ENCODE results near the gene FAM186B. TPM values are rescaled to one million over a fixed set of nuclear protein-coding genes. Genes with fewer than 3 reads are reported as not detected.

FAM186B gene
- total and polyA plus RNA-seq, 2 of the 13 experiments (the other 11 are each of a cell fraction or from before 2014, with no cell fraction given), result 0.07 to 0.20 TPM

DNA sequence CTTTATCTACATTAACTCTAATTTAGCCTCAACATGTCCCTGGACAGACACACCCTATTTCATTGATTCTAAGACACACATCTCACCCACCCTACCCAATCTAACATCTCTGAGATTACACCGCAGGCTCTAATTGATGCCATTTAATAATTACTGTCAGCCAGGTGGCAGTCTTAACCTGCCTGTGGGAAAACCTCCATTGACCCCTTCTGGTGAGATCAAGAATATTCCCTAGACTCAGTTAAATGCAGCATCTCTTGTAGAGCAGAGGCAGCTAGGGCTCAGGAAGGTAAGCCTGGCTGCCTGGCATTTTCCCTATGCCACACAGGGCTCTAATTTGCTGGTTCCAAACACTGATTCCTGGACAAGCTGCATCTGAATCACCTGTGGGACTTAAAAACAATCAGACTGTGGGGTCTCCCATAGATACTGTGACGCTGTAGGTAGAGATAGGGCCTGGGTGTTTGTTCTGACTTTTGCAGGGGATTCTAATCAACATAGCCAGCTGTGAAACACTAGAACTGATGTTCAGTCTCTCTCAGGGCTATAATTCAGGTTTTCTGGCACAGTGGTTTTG, 51.8 kb downstream of the FAM186B start (continued):
- TF ChIP-seq ZNF567 (CRISPR knock-in tag; IDR thresholded peaks at IDR 0.05; ENCODE audit: borderline replicate concordance), result no peak
- no peak for TF ChIP-seq KLF15 (CRISPR knock-in tag; IDR thresholded peaks at IDR 0.05; ENCODE audit: borderline replicate concordance)
- no peak for TF ChIP-seq RNF2 (conservative IDR thresholded peaks at IDR 0.05; ENCODE audit: low read depth)
- no peak for TF ChIP-seq HDAC2 (CRISPR knock-in tag; IDR thresholded peaks at IDR 0.05)
- TF ChIP-seq, protein P1, sequence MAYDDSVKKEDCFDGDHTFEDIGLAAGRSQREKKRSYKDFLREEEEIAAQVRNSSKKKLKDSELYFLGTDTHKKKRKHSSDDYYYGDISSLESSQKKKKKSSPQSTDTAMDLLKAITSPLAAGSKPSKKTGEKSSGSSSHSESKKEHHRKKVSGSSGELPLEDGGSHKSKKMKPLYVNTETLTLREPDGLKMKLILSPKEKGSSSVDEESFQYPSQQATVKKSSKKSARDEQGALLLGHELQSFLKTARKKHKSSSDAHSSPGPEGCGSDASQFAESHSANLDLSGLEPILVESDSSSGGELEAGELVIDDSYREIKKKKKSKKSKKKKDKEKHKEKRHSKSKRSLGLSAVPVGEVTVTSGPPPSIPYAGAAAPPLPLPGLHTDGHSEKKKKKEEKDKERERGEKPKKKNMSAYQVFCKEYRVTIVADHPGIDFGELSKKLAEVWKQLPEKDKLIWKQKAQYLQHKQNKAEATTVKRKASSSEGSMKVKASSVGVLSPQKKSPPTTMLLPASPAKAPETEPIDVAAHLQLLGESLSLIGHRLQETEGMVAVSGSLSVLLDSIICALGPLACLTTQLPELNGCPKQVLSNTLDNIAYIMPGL (CRISPR knock-in tag; IDR thresholded peaks at IDR 0.05; ENCODE audit: borderline replicate concordance in 1 of 2, low read depth in 1 of 2), result 0 out of 4 replicates have a peak, but pooled peaks of 1 of the 2 experiments have one; percentile 22
- no peak for TF ChIP-seq MYC (CRISPR knock-in tag; IDR thresholded peaks at IDR 0.05; ENCODE audit: borderline replicate concordance)
- TF ChIP-seq ZNF180 (CRISPR knock-in tag; IDR thresholded peaks at IDR 0.05; ENCODE audit: borderline replicate concordance, low read depth), result no peak
- TF ChIP-seq U2AF1 (optimal IDR thresholded peaks at IDR 0.05; ENCODE audit: low read depth, low read length), result no peak
- TF ChIP-seq ZNF331 (CRISPR knock-in tag; IDR thresholded peaks at IDR 0.05), result no peak
- TF ChIP-seq KDM2A (CRISPR knock-in tag; IDR thresholded peaks at IDR 0.05; ENCODE audit: borderline replicate concordance, low read depth), result no peak
- peak; percentile 82 for TF ChIP-seq MIXL1 (CRISPR knock-in tag; IDR thresholded peaks at IDR 0.05)
- 0 out of 2 replicates have a peak, but pooled peaks have one; percentile 23 for TF ChIP-seq MXD4 (CRISPR knock-in tag; IDR thresholded peaks at IDR 0.05)
- TF ChIP-seq, protein P2, sequence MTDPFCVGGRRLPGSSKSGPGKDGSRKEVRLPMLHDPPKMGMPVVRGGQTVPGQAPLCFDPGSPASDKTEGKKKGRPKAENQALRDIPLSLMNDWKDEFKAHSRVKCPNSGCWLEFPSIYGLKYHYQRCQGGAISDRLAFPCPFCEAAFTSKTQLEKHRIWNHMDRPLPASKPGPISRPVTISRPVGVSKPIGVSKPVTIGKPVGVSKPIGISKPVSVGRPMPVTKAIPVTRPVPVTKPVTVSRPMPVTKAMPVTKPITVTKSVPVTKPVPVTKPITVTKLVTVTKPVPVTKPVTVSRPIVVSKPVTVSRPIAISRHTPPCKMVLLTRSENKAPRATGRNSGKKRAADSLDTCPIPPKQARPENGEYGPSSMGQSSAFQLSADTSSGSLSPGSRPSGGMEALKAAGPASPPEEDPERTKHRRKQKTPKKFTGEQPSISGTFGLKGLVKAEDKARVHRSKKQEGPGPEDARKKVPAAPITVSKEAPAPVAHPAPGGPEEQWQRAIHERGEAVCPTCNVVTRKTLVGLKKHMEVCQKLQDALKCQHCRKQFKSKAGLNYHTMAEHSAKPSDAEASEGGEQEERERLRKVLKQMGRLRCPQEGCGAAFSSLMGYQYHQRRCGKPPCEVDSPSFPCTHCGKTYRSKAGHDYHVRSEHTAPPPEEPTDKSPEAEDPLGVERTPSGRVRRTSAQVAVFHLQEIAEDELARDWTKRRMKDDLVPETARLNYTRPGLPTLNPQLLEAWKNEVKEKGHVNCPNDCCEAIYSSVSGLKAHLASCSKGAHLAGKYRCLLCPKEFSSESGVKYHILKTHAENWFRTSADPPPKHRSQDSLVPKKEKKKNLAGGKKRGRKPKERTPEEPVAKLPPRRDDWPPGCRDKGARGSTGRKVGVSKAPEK (CRISPR knock-in tag; IDR thresholded peaks at IDR 0.05; ENCODE audit: borderline replicate concordance), result no peak
- TF ChIP-seq, protein P3, sequence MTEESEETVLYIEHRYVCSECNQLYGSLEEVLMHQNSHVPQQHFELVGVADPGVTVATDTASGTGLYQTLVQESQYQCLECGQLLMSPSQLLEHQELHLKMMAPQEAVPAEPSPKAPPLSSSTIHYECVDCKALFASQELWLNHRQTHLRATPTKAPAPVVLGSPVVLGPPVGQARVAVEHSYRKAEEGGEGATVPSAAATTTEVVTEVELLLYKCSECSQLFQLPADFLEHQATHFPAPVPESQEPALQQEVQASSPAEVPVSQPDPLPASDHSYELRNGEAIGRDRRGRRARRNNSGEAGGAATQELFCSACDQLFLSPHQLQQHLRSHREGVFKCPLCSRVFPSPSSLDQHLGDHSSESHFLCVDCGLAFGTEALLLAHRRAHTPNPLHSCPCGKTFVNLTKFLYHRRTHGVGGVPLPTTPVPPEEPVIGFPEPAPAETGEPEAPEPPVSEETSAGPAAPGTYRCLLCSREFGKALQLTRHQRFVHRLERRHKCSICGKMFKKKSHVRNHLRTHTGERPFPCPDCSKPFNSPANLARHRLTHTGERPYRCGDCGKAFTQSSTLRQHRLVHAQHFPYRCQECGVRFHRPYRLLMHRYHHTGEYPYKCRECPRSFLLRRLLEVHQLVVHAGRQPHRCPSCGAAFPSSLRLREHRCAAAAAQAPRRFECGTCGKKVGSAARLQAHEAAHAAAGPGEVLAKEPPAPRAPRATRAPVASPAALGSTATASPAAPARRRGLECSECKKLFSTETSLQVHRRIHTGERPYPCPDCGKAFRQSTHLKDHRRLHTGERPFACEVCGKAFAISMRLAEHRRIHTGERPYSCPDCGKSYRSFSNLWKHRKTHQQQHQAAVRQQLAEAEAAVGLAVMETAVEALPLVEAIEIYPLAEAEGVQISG (CRISPR knock-in tag; IDR thresholded peaks at IDR 0.05), result no peak
- TF ChIP-seq STAG1 (CRISPR knock-in tag; IDR thresholded peaks at IDR 0.05), result peak; percentile 76
- TF ChIP-seq ZFP36L2 (CRISPR knock-in tag; IDR thresholded peaks at IDR 0.05), result no peak
- TF ChIP-seq, protein P4, sequence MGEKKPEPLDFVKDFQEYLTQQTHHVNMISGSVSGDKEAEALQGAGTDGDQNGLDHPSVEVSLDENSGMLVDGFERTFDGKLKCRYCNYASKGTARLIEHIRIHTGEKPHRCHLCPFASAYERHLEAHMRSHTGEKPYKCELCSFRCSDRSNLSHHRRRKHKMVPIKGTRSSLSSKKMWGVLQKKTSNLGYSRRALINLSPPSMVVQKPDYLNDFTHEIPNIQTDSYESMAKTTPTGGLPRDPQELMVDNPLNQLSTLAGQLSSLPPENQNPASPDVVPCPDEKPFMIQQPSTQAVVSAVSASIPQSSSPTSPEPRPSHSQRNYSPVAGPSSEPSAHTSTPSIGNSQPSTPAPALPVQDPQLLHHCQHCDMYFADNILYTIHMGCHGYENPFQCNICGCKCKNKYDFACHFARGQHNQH (CRISPR knock-in tag; IDR thresholded peaks at IDR 0.05), result no peak
- TF ChIP-seq, protein P5, sequence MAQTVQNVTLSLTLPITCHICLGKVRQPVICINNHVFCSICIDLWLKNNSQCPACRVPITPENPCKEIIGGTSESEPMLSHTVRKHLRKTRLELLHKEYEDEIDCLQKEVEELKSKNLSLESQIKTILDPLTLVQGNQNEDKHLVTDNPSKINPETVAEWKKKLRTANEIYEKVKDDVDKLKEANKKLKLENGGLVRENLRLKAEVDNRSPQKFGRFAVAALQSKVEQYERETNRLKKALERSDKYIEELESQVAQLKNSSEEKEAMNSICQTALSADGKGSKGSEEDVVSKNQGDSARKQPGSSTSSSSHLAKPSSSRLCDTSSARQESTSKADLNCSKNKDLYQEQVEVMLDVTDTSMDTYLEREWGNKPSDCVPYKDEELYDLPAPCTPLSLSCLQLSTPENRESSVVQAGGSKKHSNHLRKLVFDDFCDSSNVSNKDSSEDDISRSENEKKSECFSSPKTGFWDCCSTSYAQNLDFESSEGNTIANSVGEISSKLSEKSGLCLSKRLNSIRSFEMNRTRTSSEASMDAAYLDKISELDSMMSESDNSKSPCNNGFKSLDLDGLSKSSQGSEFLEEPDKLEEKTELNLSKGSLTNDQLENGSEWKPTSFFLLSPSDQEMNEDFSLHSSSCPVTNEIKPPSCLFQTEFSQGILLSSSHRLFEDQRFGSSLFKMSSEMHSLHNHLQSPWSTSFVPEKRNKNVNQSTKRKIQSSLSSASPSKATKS (CRISPR knock-in tag; IDR thresholded peaks at IDR 0.05), result no peak
- TF ChIP-seq SOX5 (CRISPR knock-in tag; IDR thresholded peaks at IDR 0.05; ENCODE audit: borderline replicate concordance), result no peak
